Activated CD4-positive, CD25-positive, alpha-beta regulatory T cell treated with anti-CD3 and anti-CD28 coated beads, Interleukin-2, amount 50 U/mL, for 16 hours (primary cell): Measurements from ENCODE around the gene PPP2R3B.
"Not testable (repeated sequence)": the region's sequence is repeated elsewhere in the genome, so short reads cannot be mapped to it uniquely, and the experiment has no call there.

Source experiments
- DNase-seq: peaks from one replicate; pipeline ENCODE4 v3.0.0-alpha.2; 2020; ENCODE audit warnings: low read depth, low spot score

PPP2R3B gene

GRCh38 chrX:338836-339400, 47.8 kb downstream of the PPP2R3B start:
- no peak for DNase-seq

GRCh38 chrX:338281-338835, 48.3 kb downstream of the PPP2R3B start:
- no peak for DNase-seq

GRCh38 chrX:337331-337831, 49.3 kb downstream of the PPP2R3B start:
- DNase-seq: no peak

GRCh38 chrX:336227-336626, 50.5 kb downstream of the PPP2R3B start:
- no peak for DNase-seq

- DNase-seq: no peak
Observed at GRCh38 chrX:335758-336155, 51.0 kb downstream of the PPP2R3B start.

- no peak for DNase-seq
Observed at GRCh38 chrX:334971-335757, 51.5 kb downstream of the PPP2R3B start.

- no peak for DNase-seq
Observed at GRCh38 chrX:334331-334891, 52.3 kb downstream of the PPP2R3B start.

GRCh38 chrX:333611-334311, 52.9 kb downstream of the PPP2R3B start:
- DNase-seq: no peak

- DNase-seq: no peak
Observed at GRCh38 chrX:332916-333610, 53.6 kb downstream of the PPP2R3B start.

- DNase-seq: no peak
Observed at GRCh38 chrX:332496-332860, 54.2 kb downstream of the PPP2R3B start.

GRCh38 chrX:331825-332495, 54.7 kb downstream of the PPP2R3B start:
- DNase-seq: no peak

- DNase-seq: no peak
Observed at GRCh38 chrX:331151-331824, 55.4 kb downstream of the PPP2R3B start.

- no peak for DNase-seq
Observed at GRCh38 chrX:330726-331150, 56.0 kb downstream of the PPP2R3B start.

GRCh38 chrX:330141-330725, 56.5 kb downstream of the PPP2R3B start:
- not testable (repeated sequence) for DNase-seq

GRCh38 chrX:329291-329910, 57.3 kb downstream of the PPP2R3B start:
- no peak for DNase-seq

- no peak for DNase-seq
Observed at GRCh38 chrX:327660-328126, 59.0 kb downstream of the PPP2R3B start.

- DNase-seq: not testable (repeated sequence)
Observed at GRCh38 chrX:324664-325063, 62.0 kb downstream of the PPP2R3B start.

- DNase-seq: no peak
Observed at GRCh38 chrX:323721-324628, 62.7 kb downstream of the PPP2R3B start.
